GM20431 (cell line): ENCODE data around the gene SPRYD3.
"Not testable (repeated sequence)": the region's sequence is repeated elsewhere in the genome, so short reads cannot be mapped to it uniquely, and the experiment has no call there.

Source experiments
- in situ Hi-C: fragments of 300-500 bp; cut with MseI, MboI; formaldehyde crosslinking; loops from one replicate; pipeline ENCODE4 v1.15.0; 2020; ENCODE audit warnings: low sequenced_read_pairs; ENCODE audit not compliant: unreplicated experiment

Gene SPRYD3

DNA sequence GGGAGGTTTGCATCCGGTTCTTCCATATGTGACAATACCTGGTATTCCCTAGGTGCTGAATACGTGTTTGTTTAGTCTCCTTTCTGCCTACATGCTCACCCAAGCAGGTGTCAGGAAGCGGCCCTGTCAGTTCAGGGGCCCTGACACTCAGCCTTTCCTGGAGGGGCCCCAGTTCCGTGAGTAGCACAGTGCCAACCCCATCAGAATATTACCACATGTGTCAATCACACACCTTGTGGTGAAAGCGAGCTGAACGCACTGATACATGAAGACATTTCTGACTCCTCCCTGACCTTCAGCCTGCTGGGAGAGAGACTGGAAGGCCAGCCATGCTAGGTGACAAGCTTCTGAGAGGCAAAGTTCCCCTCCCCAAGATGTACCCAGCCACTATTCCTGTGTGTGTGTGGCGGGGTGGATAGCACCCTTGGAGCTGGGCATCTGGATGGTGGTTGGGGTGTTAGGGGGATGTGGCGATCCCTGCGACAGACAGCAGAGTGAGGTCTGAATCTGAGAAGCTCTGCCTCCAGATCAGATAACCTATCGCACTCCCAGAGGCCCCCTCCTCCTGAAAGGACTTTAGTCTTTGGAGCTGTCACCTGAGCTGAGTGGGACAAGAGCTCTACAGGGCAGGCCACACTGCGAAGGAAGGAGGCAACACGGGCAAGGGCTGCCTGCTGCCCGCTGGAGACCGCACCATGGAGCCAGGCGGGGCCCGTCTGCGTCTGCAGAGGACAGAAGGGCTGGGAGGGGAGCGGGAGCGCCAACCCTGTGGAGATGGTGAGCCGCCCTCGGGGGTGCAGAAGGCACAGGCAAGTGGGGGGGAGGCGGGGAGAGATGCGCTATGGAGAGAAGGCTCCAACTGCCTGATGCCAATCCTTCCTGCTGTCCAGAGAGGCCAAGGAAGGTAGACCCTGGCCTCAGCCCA, 24.0 kb upstream of the SPRYD3 start, which contains the start of gene SOAT2:
Gene SOAT2 (plus strand): TSS at position 604 of the 925 bp plus-strand sequence. CDS start 92 bp downstream, at position 696.
- in situ Hi-C loops, result no loop called here

DNA sequence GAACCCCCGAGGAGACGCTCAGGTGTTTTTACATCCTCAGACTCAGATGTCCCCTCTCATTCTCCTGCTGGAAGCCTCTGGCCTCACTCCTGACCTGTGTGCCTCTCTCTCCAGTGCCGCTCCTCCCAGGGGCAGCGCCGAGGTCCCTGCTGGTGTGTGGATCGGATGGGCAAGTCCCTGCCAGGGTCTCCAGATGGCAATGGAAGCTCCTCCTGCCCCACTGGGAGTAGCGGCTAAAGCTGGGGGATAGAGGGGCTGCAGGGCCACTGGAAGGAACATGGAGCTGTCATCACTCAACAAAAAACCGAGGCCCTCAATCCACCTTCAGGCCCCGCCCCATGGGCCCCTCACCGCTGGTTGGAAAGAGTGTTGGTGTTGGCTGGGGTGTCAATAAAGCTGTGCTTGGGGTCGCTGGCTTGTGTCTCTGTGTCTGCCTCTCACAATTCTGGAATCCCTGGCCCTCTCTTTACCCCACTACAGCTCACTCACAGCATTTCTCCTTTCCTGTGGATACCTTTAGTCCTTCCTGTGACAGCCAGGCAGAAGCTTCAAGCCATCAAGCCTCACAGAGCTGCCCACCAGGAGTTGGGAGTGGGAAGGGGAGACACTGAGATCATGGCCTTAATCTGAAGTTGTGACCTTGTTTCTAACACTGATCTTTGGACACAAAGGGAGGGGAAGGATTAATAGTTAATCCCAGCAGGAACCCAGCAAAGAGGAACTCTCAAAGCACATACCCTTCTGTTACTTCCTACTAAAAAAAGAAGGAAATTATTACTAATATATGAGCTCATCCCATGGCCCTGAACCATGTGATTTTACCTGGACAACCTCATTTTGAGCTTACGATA, 23.0 kb upstream of the SPRYD3 start:
- in situ Hi-C loops, result no loop called here

DNA sequence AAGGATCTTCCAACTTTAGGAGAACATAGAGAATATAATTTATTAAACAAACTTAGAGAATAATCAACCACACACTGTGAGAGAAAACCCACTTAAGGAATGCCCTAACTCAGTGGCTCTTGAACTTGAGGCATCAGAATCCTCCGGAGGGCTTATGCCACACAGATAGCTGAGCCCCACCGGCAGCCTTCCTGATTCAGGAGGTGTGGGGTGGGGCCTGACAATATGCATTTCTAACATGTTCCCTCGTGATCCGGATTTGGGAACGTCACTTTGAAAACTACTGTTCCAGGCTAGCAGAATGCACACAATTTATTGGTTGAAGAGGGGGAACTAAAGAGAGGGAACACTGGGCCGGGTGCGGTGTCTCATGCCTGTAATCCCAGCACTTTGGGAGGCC, 22.1 kb upstream of the SPRYD3 start:
- in situ Hi-C loops, result no loop called here

DNA sequence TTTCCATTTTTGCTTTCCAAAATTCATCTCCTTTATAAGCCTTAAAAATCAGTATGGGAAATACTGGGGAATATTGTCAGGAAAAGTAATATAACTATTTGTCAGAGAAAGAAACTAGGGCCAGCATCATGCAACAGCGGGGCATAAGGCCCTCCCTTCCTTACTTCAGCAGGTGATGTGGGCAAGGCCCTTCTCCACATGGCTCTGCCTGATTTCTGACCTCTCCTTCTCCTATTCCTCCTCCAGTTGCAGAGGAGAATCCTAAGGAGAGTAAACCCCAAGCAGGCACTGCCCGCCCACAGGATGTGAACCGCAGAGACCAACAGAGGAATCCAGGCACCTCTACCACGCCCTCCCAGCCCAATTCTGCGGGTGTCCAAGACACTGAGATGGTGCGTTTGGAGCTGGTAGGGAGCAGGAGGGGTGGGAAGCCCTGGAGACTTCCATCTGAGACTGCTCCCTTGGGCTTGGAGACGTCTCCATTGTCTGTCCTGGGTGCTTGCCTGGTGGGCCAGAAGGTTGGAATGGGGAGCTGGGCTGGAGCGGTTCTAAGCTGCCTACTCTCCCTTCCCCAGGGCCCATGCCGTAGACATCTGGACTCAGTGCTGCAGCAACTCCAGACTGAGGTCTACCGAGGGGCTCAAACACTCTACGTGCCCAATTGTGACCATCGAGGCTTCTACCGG, 21.4 kb upstream of the SPRYD3 start:
- in situ Hi-C loops, result no loop called here

GRCh38 chr12:53099071-53099882, 20.1 kb upstream of the SPRYD3 start:
- in situ Hi-C loops, result no loop called here

- in situ Hi-C loops, result no loop called here
Observed at GRCh38 chr12:53098354-53098981, 19.3 kb upstream of the SPRYD3 start.

DNA sequence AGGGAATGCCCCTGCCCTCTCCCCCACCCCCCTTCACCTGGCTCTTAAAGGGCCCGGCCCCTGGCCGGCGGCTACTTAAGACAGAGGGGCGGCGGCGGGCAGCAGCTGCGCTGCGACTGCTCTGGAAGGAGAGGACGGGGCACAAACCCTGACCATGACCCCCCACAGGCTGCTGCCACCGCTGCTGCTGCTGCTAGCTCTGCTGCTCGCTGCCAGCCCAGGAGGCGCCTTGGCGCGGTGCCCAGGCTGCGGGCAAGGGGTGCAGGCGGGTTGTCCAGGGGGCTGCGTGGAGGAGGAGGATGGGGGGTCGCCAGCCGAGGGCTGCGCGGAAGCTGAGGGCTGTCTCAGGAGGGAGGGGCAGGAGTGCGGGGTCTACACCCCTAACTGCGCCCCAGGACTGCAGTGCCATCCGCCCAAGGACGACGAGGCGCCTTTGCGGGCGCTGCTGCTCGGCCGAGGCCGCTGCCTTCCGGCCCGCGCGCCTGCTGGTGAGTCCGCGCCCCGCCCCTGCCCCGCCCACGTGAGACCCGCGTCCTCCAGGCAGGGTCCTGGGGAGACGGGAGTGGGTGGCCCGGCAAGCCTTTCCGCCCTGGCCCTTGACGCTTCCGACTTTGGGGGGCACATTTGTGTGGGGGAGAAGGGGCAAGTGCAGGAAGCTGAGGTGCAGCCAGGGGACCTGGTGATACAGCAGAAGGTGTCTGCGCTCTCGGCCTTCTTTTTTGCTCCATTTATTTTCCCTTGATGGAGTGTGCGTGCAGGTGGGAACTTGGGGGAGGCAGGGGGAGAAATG, 18.6 kb upstream of the SPRYD3 start, which contains the start of gene IGFBP6:
Gene IGFBP6 (plus strand): TSS at position 104 of the 790 bp plus-strand sequence. CDS start 51 bp downstream, at position 155.
- in situ Hi-C loops, result no loop called here

- in situ Hi-C loops, result no loop called here
Observed at GRCh38 chr12:53097207-53097563, 18.0 kb upstream of the SPRYD3 start.

- in situ Hi-C loops, result no loop called here
Observed at GRCh38 chr12:53096759-53097158, 17.6 kb upstream of the SPRYD3 start.

- in situ Hi-C loops, result no loop called here
Observed at GRCh38 chr12:53096089-53096741, 17.0 kb upstream of the SPRYD3 start.

GRCh38 chr12:53095596-53095895, 16.4 kb upstream of the SPRYD3 start:
- in situ Hi-C loops, result not testable (repeated sequence)

- in situ Hi-C loops, result not testable (repeated sequence)
Observed at GRCh38 chr12:53094796-53095595, 15.8 kb upstream of the SPRYD3 start.

GRCh38 chr12:53094394-53094787, 15.2 kb upstream of the SPRYD3 start:
- in situ Hi-C loops, result no loop called here

GRCh38 chr12:53093777-53094393, 14.7 kb upstream of the SPRYD3 start:
- in situ Hi-C loops, result no loop called here

- in situ Hi-C loops, result no loop called here
Observed at GRCh38 chr12:53091756-53092155, 12.6 kb upstream of the SPRYD3 start.

GRCh38 chr12:53090554-53090953, 11.4 kb upstream of the SPRYD3 start:
- in situ Hi-C loops, result no loop called here

- in situ Hi-C loops, result no loop called here
Observed at GRCh38 chr12:53090105-53090504, 10.9 kb upstream of the SPRYD3 start.
